Neutrophil (primary cell): ENCODE results near the gene ZSWIM3.

Experiments
- H3K27ac ChIP-seq: fragments of 200-600 bp; sonication (generic); 2 replicates; pipeline ENCODE4 v1.5.1; 2016; ENCODE audit warnings: mild to moderate bottlenecking, moderate library complexity
- H3K27me3 ChIP-seq: fragments of 200-600 bp; sonication (generic); 2 replicates; pipeline ENCODE4 v1.6.0; 2016; ENCODE audit warnings: mild to moderate bottlenecking
- H3K36me3 ChIP-seq: fragments of 200-600 bp; sonication (generic); 2 replicates; pipeline ENCODE4 v1.5.1; 2017
- H3K4me1 ChIP-seq, 2 experiments: fragments of 200-600 bp in 1 of 2; sonication (generic) in 1 of 2; 1 replicate in 1 of 2; 2 replicates in 1 of 2; pipeline versions ENCODE4 v1.5.1 to v1.6.1; 2013 to 2016; ENCODE audit warnings: low read depth in 1 of 2, low read length in 1 of 2, mild to moderate bottlenecking in 1 of 2, moderate library complexity in 1 of 2; ENCODE audit not compliant: control insufficient read depth in 1 of 2, insufficient read depth in 1 of 2
- H3K4me3 ChIP-seq, 2 experiments: fragments of 200-600 bp in 1 of 2; sonication (generic) in 1 of 2; 1 replicate in 1 of 2; 2 replicates in 1 of 2; pipeline ENCODE4 v1.5.1; 2013 to 2016; ENCODE audit warnings: low read depth in 1 of 2, low read length in 1 of 2, mild to moderate bottlenecking in 1 of 2, moderate library complexity in 1 of 2
- H3K9me3 ChIP-seq: fragments of 200-600 bp; sonication (generic); 2 replicates; pipeline ENCODE4 v1.5.1; 2016
- CTCF ChIP-seq: fragments of 200-600 bp; sonication (generic); IDR thresholded peaks from 2 replicates; pipeline ENCODE4 v1.5.1; 2016; ENCODE audit warnings: antibody characterized with exemption

Gene ZSWIM3

GRCh38 chr20:45917790-45918141 lies 60.4 kb downstream of the ZSWIM3 start:
- no peak overlapping the region for H3K4me3 ChIP-seq
- peaks cover 17 to 18% of the 10 kb centered on the region in 2 experiments for H3K4me1 ChIP-seq
- H3K27me3 ChIP-seq: peaks cover 4% of the 10 kb centered on the region
- no peak for TF ChIP-seq CTCF
- no peak overlapping the region for H3K27ac ChIP-seq
- no peaks in the 10 kb centered on the region for H3K36me3 ChIP-seq
- H3K9me3 ChIP-seq: no peaks in the 10 kb centered on the region

- H3K9me3 ChIP-seq: no peaks in the 10 kb centered on the region
- peaks cover 17 to 18% of the 10 kb centered on the region in 2 experiments for H3K4me1 ChIP-seq
- no peak overlapping the region for H3K4me3 ChIP-seq
- no peak for TF ChIP-seq CTCF
- no peaks in the 10 kb centered on the region for H3K36me3 ChIP-seq
- H3K27me3 ChIP-seq: no peaks in the 10 kb centered on the region
- H3K27ac ChIP-seq: no peak overlapping the region
These were observed 60.8 kb downstream of the ZSWIM3 start for GRCh38 chr20:45918182-45918737.

GRCh38 chr20:45918779-45919537 lies 61.5 kb downstream of the ZSWIM3 start:
- Histone ChIP-seq H3K9me3 (no peaks in the 10 kb centered on the region), H3K4me3 (no peak overlapping the region), H3K36me3 (no peaks in the 10 kb centered on the region), H3K27me3 (peaks cover 3% of the 10 kb centered on the region), H3K27ac (no peak overlapping the region), H3K4me1 (peaks cover 15 to 17% of the 10 kb centered on the region in 2 experiments)
- no peak for TF ChIP-seq CTCF

GRCh38 chr20:45919542-45920399 lies 62.4 kb downstream of the ZSWIM3 start:
- H3K27me3 ChIP-seq: peaks cover 12% of the 10 kb centered on the region

More at GRCh38 chr20:45919542-45920399, 62.4 kb downstream of the ZSWIM3 start:
- H3K36me3 ChIP-seq: no peaks in the 10 kb centered on the region
- no peaks in the 10 kb centered on the region for H3K9me3 ChIP-seq
- TF ChIP-seq CTCF: no peak
- H3K4me1 ChIP-seq: peaks cover 7 to 9% of the 10 kb centered on the region in 2 experiments
- H3K4me3 ChIP-seq: no peak overlapping the region
- no peak overlapping the region for H3K27ac ChIP-seq
